ENCODE data around the gene KCNJ4. TPM values are rescaled to one million over a fixed set of nuclear protein-coding genes. Genes with fewer than 3 reads are reported as not detected.
"Not testable (repeated sequence)": the region's sequence is repeated elsewhere in the genome, so short reads cannot be mapped to it uniquely, and the experiment has no call there.

KCNJ4 gene
- total and polyA plus RNA-seq, 5 experiments from 2014 or later: not detected

- H3K4me1 Mint-ChIP-seq: peaks cover 0 to 4% (median 2%) of the 10 kb centered on the region in 4 donors
- peaks cover 0 to 12% (median 0%) of the 10 kb centered on the region in 5 donors for H3K27me3 Mint-ChIP-seq
- no peak for ATAC-seq
- POLR2A ChIA-PET: interaction anchor here (0.7 kb wide), 1 partner anchor 20 kb away, joined by 3 read pairs; no protein-coding TSS in a partner anchor
- H3K27ac Mint-ChIP-seq: no peak overlapping the region
- no peaks in the 10 kb centered on the region for H3K9me3 Mint-ChIP-seq
- DNase-seq: no peak
- H3K36me3 Mint-ChIP-seq: peaks cover 0 to 2% (median 0%) of the 10 kb centered on the region in 3 donors
- H3K4me3 Mint-ChIP-seq: no peak overlapping the region
Measured at GRCh38 chr22:38411016-38411415, 44.0 kb downstream of the KCNJ4 start.

GRCh38 chr22:38409916-38410315 lies 45.1 kb downstream of the KCNJ4 start:
- POLR2A ChIA-PET, H3K4me3 Mint-ChIP-seq, H3K36me3 Mint-ChIP-seq, ATAC-seq, H3K4me1 Mint-ChIP-seq, H3K27ac Mint-ChIP-seq, H3K9me3 Mint-ChIP-seq: not testable (repeated sequence)
- H3K27me3 Mint-ChIP-seq: peaks cover 0 to 12% (median 0%) of the 10 kb centered on the region in 5 donors
- DNase-seq: peak in 1 of 10 donors; percentile 17

GRCh38 chr22:38406617-38407016 lies 48.4 kb downstream of the KCNJ4 start:
- Mint-ChIP-seq H3K27me3 (peaks cover 0 to 7% (median 0%) of the 10 kb centered on the region in 5 donors), H3K9me3 (no peaks in the 10 kb centered on the region), H3K36me3 (peaks cover 0 to 2% (median 0%) of the 10 kb centered on the region in 3 donors), H3K27ac (no peak overlapping the region), H3K4me3 (no peak overlapping the region), H3K4me1 (no peaks in the 10 kb centered on the region)
- POLR2A ChIA-PET: no interaction called here
- DNase-seq (no peak), ATAC-seq (no peak)

- H3K36me3 Mint-ChIP-seq: no peaks in the 10 kb centered on the region
- POLR2A ChIA-PET: no interaction called here
- DNase-seq: no peak
- no peak for ATAC-seq
- H3K27me3 Mint-ChIP-seq: peaks cover 0 to 2% (median 0%) of the 10 kb centered on the region in 5 donors
- no peak overlapping the region for H3K4me3 Mint-ChIP-seq
- H3K4me1 Mint-ChIP-seq: peaks cover 0 to 4% (median 3%) of the 10 kb centered on the region in 4 donors
- H3K9me3 Mint-ChIP-seq: no peaks in the 10 kb centered on the region
- no peak overlapping the region for H3K27ac Mint-ChIP-seq
Measured at GRCh38 chr22:38404419-38404818, 50.6 kb downstream of the KCNJ4 start.

- Mint-ChIP-seq H3K9me3 (no peaks in the 10 kb centered on the region), H3K27ac (no peak overlapping the region), H3K27me3 (peaks cover 0 to 1% (median 0%) of the 10 kb centered on the region in 5 donors), H3K4me3 (no peak overlapping the region), H3K4me1 (peaks cover 0 to 5% (median 3%) of the 10 kb centered on the region in 4 donors), H3K36me3 (no peaks in the 10 kb centered on the region)
- DNase-seq (no peak), ATAC-seq (no peak)
- POLR2A ChIA-PET: interaction anchor here (0.7 kb wide), 1 partner anchor 622 kb away, joined by 6 read pairs; no protein-coding TSS in a partner anchor
Measured at GRCh38 chr22:38403812-38404211, 51.2 kb downstream of the KCNJ4 start.

GRCh38 chr22:38402204-38402603 lies 52.8 kb downstream of the KCNJ4 start:
- no peaks in the 10 kb centered on the region for H3K36me3 Mint-ChIP-seq
- ATAC-seq (no peak), DNase-seq (no peak)
- POLR2A ChIA-PET: interaction anchor here (0.6 kb wide), 1 partner anchor 100 kb away, joined by 3 read pairs; no protein-coding TSS in a partner anchor
- H3K27ac Mint-ChIP-seq: peak overlapping the region in 1 of 10 donors; percentile 39
- H3K27me3 Mint-ChIP-seq: no peaks in the 10 kb centered on the region
- peaks cover 0 to 7% (median 4%) of the 10 kb centered on the region in 4 donors for H3K4me1 Mint-ChIP-seq
- no peak overlapping the region for H3K4me3 Mint-ChIP-seq
- H3K9me3 Mint-ChIP-seq: no peaks in the 10 kb centered on the region

- Mint-ChIP-seq H3K27me3 (no peaks in the 10 kb centered on the region), H3K4me3 (peak overlapping the region in 1 of 10 donors; percentile 2), H3K36me3 (no peaks in the 10 kb centered on the region), H3K9me3 (no peaks in the 10 kb centered on the region), H3K4me1 (peaks cover 0 to 14% (median 8%) of the 10 kb centered on the region in 4 donors), H3K27ac (no peak overlapping the region)
- DNase-seq (no peak), ATAC-seq (no peak)
- POLR2A ChIA-PET: interaction anchor here (0.6 kb wide), 2 partner anchors 101 to 200 kb away, joined by 3 read pairs; no protein-coding TSS in a partner anchor
Measured at GRCh38 chr22:38401336-38402084, 53.5 kb downstream of the KCNJ4 start.

- ATAC-seq, H3K27ac Mint-ChIP-seq, H3K27me3 Mint-ChIP-seq, DNase-seq, H3K9me3 Mint-ChIP-seq, H3K4me3 Mint-ChIP-seq, POLR2A ChIA-PET, H3K36me3 Mint-ChIP-seq: not testable (repeated sequence)
- peaks cover 0 to 27% (median 17%) of the 10 kb centered on the region in 4 donors for H3K4me1 Mint-ChIP-seq
Measured at GRCh38 chr22:38400256-38400655, 54.7 kb downstream of the KCNJ4 start.

GRCh38 chr22:38398609-38399461 lies 56.2 kb downstream of the KCNJ4 start:
- POLR2A ChIA-PET: interaction anchor here (0.6 to 1.7 kb wide), 4 partner anchors 24 to 255 kb away, joined by 3 to 4 read pairs (median 3); partner anchors contain the start of gene PLA2G6
- DNase-seq: peak; percentile 72 to 92 (median 82)

GRCh38 chr22:38398181-38398608 lies 56.8 kb downstream of the KCNJ4 start:
- peak overlapping the region in 1 of 10 donors; percentile 78 for H3K27ac Mint-ChIP-seq
- DNase-seq (peak in 4 of 10 donors; percentile 19 to 39 (median 24)), ATAC-seq (peak; percentile 32 to 42)
- H3K27me3 Mint-ChIP-seq, H3K9me3 Mint-ChIP-seq, H3K36me3 Mint-ChIP-seq: not testable (repeated sequence)
- H3K4me3 Mint-ChIP-seq: peak overlapping the region; percentile 44 to 85 (median 78)
- H3K4me1 Mint-ChIP-seq: peaks cover 0 to 47% (median 20%) of the 10 kb centered on the region in 4 donors
- POLR2A ChIA-PET: interaction anchor here (1.7 kb wide), 1 partner anchor 217 kb away, joined by 3 read pairs; the partner anchor contains the start of gene PLA2G6

More at GRCh38 chr22:38398609-38399461, 56.2 kb downstream of the KCNJ4 start:
- Mint-ChIP-seq H3K4me3 (peak overlapping the region; percentile 71 to 93 (median 84)), H3K36me3 (no peaks in the 10 kb centered on the region), H3K4me1 (peaks cover 0 to 41% (median 18%) of the 10 kb centered on the region in 4 donors), H3K27me3 (no peaks in the 10 kb centered on the region), H3K27ac (peak overlapping the region in 6 of 10 donors; percentile 17 to 90 (median 59)), H3K9me3 (no peaks in the 10 kb centered on the region)
- peak; percentile 69 to 77 for ATAC-seq

- Mint-ChIP-seq H3K36me3 (no peaks in the 10 kb centered on the region), H3K27ac (peak overlapping the region in 5 of 10 donors; percentile 20 to 84 (median 34)), H3K9me3 (no peaks in the 10 kb centered on the region), H3K27me3 (no peaks in the 10 kb centered on the region), H3K4me3 (peak overlapping the region; percentile 58 to 87 (median 78)), H3K4me1 (peaks cover 0 to 54% (median 24%) of the 10 kb centered on the region in 4 donors)
- peak in 1 of 2 donors; percentile 20 for ATAC-seq
- POLR2A ChIA-PET: no interaction called here
- peak in 3 of 10 donors; percentile 10 to 22 (median 16) for DNase-seq
Measured at GRCh38 chr22:38397189-38398085, 57.6 kb downstream of the KCNJ4 start.

All from naive thymus-derived CD8-positive, alpha-beta T cell (primary cell).